GM19023 (cell line): Measurements from ENCODE around the gene SLC7A5.
"Not testable (repeated sequence)": the region's sequence is repeated elsewhere in the genome, so short reads cannot be mapped to it uniquely, and the experiment has no call there.

Experiments
- ATAC-seq: cut with Tn5 transposase; IDR thresholded peaks from one replicate; pipeline ENCODE4 v1.9.1; 2021; ENCODE audit warnings: mild to moderate bottlenecking, moderate library complexity; ENCODE audit not compliant: unreplicated experiment

SLC7A5 gene

DNA sequence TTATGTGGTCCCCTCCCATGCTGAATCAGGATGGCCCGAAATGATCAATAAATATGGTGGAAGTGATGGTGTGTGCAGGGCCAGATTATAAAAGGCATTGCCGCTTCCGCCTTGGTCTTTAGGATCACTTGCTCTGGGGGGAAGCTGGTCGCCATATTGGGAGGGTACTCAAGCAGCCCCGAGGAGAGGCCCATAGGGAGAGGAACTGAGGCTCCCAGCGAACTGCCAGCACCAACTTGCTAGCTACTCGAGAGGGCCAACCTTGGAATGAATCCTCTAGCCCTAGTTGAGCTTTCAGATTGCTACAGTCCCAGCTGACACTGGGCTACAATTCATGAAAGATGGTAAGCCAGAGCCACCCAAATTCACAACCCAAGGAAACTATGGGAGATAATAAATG lies 19.0 kb upstream of the SLC7A5 start:
- ATAC-seq, result not testable (repeated sequence)

DNA sequence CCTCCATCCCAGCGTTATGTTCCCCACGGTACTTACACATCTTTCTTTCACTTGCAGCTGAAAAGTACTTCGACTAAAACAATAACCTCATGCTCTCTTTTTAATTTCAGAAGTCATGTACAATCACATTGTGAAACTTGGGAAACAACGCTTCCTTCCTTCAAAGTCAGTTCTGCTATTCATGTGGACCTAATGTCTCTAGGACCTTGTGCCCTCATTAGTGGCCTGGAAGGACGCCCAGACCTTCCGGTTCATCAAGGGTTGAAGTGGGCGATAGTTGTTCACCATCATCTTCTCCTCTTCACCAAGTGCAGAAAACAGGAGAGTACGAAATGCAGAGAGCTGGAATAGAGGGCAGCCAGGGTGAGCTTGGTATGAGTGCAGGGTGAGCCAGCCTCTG lies 18.6 kb upstream of the SLC7A5 start:
- not testable (repeated sequence) for ATAC-seq

DNA sequence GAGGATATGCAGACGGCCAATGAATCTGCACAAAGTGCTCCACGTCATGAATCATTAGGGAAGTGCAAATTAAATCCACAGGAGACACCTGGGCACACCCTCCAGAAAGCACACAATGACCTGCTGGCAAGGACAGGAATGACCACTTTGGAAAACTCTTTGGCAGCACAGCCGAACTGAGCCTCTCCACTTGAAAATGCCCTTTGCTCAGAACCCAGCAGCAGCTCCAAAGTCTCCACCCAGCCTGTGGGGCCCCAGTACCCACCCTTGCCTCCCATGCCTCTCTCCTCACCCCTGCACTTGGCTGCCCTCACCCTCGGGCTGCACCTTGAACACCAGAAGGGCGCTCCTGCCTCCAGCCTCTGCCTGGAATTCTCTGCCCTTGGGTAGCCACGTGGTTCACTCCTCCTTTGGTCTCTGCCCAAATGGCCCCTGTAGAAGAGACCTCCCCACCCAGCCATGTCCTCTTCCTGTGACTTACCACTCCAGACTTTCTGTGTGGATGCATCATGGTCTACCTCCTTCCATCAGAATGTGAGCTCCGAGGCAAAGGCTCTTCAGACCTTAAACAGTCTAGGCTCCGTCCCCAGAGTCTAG lies 16.2 kb upstream of the SLC7A5 start:
- ATAC-seq, result not testable (repeated sequence)

DNA sequence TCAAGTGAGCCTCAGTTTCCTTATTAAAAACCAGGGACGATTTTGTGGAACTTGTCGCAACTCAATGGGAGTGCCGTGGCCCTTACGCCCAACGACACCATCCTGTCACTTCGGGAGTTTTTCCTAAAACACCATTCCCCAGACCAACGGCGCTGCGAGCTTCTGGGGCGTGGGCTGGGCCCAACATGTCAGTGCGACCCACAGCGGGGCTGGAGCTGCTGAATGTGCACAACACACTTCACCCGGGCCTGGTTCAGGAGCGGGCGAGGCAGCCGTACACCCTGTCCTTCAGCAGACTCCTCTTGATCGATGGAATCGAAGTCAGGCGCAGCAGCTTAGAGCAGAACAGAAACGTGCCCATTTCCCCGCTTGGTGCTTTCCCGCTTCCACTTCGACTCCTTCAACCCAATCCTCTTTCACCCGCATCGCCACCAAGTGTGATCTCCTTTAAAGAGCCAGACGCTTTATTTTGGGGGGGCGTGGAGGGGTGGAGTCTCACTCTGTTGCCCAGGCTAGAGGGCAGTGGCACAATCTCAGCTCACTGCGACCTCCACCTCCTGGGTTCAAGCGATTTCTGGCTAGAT lies 13.2 kb upstream of the SLC7A5 start:
- no peak for ATAC-seq

DNA sequence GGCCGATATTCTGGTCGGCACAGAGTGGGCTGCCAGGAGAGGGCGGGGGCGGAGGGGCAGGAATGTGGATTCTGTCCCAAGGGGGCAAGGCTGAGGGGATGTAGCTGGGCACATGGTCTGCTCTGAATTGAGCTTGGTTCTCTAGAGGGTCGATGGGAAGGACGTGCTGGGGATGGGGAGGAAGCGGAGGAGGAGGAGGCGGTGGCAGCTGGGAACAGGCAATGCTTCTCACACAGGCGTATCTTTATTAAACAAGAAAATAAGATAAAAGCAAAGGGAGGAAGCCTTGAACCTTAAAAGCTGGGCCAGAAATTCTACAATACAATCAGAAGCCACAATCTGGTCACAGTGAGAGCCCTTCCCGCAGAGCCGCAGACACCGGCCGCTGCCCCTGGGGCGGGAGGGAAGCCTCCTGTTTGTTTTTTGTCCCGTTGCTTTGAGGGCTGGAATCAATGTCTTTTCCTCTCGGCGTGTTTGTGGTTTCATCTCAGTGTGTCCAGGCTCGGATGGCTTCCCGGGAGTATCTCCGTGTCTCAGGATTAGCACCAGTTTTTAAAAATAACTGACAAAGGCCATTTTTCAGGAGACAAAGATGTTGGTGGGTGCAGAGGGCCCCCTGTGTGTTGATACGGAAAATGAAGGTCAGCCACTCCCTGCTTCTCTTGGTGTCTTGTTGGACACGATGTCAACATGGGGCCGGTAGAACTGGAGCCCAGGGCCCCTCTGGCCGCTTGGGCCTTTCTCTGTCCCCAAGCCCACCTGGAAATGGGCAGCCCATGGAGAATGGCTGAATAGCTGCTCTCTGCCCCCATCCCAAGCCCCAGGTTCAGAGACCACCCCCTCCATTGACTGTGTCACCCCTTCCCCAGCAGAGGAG lies 12.3 kb upstream of the SLC7A5 start:
- no peak for ATAC-seq

DNA sequence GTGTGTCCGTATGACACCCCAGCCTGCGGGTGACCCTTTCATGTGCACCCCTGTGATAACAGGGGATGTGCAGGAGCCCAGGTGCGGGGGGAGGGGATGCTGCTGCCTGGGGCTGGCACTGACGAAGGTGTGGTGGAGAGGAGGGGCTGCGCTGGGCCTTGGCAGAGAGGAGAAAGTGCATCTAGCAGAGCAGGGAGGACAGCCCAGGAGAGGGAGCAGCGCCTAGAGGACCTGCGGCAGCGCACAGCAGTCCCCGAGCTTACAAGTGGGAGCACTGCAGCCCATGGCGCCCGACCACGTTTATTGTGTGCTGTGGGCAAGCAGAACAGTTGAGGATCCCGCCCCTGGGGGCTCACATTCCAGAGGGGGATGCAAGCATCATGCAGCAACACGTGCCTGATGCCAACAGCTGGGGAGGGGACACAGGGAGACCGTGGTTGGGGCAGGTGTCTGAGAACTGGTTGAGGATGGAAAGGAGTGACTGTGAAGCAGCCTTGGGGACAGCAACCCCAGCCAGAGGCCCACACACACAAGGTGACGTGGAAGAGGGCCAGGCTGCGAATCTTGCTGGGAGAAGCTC lies 10.9 kb upstream of the SLC7A5 start:
- ATAC-seq, result no peak

DNA sequence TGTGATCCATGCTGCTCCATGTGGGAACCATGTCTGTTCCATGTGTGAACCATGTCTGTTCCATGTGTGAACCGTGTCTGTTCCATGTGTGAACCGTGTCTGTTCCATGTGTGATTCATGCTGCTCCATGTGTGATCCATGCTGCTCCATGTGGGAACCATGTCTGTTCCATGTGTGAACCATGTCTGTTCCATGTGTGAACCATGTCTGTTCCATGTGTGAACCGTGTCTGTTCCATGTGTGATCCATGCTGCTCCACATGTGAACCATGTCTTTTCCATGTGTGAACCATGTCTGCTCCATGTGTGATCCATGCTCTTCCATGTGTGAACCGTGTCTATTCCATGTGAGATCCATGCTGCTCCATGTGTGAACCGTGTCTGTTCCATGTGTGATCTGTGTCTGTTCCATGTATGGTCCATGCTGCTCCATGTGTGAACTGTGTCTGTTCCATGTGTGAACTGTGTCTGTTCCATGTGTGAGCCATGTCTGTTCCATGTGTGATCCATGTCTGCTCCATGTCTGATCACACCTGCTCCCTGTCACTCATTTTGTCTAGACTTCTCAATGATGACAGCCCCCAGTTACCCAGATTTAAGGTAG lies 10.2 kb upstream of the SLC7A5 start:
- not testable (repeated sequence) for ATAC-seq

DNA sequence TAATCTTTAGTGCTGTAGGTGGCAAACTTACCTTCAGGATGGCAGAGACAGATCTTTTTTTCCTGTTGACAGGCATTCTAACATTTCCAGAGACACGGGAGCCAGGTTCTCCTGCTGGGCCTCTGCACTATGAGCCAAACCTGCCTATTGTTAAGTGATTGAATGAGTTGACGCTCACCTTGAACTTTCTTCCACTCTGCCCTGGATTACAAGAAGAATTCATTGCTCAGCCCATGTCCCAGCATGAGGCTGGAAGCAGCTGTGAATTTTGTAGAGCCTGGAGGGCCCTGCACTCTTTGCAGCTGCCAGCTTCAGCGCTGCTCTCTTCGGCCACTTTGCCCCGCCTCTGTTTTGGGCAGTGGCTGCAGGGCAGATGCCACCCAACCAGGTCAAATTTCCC lies 9.4 kb upstream of the SLC7A5 start:
- no peak for ATAC-seq

DNA sequence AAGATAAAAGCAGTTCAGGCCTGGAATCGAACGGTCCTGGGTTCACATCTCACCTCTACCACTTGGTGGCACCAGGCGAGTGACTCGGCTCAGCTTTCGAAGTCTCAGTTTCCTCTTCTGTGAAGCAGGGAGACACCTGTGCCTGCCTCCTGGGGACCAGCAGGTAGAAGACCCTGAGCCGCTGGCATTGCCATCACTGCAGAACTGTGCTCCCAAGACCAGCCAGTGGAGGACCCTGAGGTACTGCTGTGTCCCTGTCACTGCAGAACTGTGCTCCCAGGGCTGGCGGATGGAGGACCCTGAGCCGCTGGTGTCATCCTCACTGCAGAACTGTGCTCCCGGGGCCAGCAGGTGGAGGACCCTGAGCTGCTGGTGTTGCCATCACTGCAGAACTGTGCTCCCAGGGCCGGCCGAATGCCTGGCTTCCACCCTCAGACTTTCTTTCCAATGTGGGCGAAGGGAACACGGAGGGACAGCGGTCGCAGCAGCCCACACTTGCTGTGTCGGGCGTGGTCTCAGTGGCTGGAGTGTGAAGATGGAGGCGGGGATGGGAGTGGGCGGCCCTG lies 8.7 kb upstream of the SLC7A5 start:
- no peak for ATAC-seq

DNA sequence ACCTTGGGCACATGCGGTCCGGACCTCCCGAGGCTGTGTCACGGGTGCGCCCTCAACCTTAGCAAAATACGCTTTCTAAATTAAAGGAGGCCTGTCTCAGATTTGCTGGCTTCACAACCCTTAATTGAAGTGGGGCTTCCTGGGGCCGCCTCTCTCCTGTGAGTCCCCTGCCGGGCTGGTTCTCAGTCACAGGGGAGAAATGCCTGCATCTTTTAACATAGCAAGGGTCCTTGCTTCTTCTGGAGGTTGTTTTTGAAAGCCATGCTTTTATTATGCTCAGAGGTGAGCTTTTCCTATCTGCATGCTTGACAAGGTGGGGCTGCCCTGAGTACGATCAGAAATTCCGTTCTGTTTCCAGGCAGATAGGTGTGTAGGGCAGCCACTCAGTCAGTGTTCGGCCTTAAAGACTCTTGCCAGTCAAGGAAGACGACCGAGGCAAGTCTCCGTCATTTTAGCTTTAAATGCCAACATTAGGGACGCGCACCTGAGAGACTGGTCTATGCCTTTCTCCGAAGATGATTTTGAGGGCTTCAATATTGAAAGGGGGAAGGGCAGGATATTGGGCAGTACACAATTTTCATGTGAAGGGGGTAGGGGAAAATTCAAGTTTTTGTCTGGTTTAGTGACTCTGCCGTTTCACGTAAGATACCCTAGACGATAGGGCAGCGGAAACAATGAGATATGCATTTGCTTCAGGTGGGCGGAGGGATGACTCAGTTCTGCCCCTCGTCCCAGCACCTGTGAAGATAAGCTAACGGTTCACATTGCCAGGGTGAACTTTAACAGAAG lies 5.5 kb upstream of the SLC7A5 start:
- no peak for ATAC-seq

DNA sequence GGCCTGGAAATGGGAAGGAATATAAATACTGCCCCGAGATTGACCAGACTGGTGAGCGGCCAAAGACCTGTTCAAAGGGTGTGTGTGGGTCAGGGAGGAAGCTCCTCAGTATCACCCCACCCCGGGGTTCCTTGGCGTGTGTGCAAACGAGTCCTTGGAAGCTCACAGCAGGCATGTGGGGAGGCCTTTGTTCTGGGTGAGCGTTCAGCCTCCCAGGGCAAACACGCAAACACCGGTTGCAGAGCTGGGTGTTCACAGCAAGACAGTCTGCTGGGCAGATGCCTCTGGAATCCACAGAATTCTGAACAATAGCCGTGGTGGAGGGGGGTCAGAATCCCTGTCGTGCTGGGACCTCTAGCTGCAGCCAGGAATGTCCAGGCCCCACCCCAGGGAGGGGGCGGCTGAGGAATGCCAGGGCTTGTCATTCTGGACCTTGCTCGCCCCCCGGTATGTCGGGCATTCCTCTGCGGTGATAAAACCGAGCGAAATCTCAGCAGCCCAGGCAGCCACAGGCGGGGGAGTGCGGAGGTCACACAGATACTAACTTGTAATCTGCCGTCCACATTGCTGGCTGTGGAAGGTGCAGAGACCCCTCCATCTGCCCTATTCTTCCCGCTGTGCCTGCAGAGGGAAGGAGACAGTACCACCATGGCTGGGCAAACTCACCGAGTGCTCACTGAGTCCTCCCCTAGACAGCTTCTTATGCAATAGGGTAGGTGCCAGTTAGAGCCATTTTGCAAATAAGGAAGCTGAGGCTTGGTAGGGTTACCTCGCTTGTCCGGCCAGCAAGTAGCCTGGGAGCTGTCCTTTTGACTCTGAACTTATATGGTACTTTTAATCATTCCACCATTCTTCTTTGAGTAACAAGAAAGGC lies 1.3 kb upstream of the SLC7A5 start:
- not testable (repeated sequence) for ATAC-seq

DNA sequence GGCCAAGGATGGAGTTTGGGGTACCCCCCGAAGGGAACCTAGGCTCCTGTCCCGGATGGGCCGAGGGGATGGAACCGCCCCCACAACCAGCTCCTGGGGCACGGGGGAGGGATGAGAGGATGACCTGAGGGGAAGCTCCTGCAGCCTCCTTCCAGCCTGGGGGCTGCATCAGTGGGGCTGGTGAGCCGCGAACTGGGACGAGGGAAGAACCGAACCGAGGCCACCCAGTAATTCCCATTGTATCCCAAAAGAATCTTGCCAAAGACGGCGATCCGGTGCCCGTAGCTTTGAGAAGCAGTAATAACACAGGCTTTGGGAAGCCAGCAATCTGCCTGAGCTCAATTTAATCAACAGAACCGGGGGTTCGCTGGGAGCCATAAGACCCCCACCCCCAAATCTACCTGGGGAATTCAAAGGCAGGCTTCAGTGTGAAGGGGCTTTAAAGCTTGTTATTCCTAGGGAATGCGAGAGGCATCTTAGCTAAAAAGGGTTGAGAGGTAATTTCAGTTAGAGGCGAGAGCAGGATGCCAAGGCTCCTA lies 641 bp upstream of the SLC7A5 start:
- ATAC-seq, result not testable (repeated sequence)

DNA sequence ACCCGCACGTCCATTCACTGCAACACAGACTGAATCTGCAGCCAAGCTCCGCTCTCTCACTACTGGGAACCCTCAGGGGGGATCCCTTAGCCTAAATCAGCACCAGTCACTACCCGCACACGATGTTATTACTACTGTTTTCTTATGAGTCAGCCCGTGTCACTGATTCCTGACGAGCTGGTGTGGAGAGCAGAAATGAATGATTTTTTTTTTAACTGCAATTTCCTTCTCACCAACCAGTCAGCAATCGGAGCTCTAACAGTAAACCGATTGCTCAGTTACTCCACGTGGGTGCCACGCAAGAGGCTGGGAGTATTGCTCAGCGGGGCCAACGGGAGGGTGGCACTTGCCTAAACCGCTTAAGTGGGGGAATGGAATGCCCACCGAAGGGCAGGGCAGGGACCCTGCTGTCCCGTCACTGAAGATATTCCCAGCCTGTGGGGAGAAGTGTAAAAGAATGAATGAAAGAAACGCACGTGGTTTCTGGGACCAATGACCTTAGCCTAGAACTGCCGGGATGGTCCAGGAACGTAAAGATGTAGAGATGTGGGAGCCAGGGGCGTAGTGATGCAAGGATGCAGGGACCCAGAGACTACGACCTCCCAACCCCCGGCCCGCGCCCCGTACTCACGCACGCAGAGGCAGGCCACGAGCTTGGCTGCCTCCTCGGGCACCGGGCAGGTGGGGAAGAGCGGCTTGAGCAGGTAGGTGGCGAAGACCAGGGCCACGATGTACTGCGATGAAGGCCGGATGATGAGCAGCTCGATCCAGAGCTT lies 865 bp downstream of the SLC7A5 start:
- not testable (repeated sequence) for ATAC-seq

DNA sequence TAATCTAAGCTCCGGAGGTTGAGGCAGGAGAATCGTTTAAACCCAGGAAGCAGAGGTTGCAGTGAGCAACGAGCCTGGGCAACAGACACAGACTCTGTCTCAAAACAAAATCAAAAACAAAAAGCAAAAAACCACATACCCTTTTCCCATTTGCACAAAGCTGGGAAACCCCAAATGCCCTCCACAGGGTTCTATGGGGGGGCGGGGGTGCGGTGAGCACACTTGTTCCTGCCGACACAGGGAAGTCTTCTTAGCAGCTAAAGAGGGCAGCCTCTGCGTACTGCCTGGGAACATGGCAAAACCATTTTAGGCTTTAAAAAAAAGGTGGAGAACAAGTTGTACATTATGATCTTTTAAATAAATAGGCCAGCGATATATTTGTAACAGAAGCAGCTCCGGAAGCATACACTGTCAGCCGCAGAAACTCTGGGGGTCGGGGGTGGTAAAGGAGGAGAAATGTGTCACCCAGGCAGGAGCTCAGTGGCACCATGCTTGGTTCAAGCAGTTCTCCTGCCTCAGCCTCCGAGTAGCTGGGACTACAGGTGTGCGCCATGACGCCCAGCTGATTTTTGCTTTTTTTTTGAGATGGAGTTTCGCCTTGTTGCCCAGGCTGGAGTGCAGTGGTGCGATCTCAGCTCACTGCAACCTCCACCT lies 3.3 kb downstream of the SLC7A5 start:
- not testable (repeated sequence) for ATAC-seq

DNA sequence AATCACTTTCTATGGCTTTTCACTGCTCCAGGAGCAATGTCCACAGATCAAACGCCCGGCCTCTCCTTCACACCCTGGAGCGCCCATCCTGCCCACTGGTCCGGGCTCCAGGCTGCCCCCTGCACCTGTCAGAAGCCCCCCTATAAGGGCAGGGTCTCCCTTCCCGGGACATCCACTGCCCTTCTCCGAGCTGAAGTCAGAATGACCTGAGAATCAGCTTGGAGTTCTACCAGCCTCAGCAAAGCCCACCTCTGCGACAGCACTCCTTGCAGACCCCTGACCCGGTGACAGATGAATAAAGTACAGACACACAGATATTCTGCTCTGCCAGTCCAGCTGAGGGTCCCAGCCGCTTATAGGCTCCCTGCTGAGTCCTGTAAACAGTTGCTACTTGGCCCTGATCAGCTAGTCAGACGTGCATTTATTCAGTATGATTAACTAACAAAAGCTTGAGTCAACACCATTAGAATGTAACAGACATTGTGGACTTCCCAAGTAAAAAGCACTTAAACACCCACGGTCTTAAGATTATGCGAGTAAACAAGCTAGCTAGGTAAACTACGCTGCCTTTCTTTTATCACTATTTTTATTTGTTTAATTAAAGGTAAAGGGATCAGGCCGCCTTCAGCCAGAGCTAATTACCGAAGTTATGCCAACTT lies 4.8 kb downstream of the SLC7A5 start:
- ATAC-seq, result no peak

DNA sequence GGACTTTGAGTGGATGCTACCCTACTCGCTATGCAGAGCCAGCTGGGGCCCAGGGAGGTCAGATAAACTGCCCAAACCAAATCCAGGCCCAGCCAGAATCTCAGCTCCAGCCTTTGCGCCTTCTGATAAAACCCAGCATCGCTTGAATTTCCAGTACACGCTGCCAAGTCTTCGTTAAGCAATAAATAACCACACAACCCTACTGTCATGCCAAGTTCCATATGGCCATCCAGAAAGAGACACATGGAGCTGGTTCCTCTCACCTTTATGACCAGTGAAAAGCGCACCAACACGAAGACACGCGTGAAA lies 6.0 kb downstream of the SLC7A5 start:
- not testable (repeated sequence) for ATAC-seq

DNA sequence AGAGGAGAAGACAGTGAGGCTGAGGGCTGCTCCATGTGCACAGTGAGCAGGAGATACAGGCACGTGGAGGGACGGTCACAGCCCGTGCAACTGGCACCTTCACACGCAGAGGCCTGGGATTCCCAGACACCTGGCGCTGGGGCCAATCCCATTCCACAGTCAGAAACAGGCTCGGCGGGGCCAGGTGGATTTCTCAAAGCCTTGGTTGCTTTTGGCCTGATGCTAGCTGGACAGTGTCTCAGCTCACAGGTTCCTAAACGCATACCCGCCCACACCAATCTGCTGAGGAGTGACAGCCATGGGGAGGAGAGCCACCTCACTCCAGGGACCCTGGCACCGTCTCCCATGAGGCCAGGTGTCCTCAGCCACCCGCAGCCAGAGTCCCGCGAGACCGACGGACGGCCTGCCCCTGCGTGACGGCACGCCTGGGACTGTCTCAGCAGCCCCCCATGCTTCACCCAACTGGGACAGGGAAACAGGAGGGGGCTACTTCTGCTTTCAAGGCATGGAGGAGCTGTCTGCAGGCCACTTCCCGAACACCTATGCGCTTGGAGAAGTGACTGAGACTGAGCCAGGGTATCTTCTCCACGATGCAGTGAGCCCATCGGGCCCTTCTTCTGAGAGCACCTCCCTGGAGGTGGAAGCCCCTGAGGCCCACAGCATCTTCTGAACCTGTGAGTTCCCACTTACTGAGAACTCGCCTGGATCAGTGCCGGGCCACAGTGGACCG lies 6.5 kb downstream of the SLC7A5 start:
- ATAC-seq, result not testable (repeated sequence)
